HEK293 (cell line): ENCODE data around the gene MED8.

Source experiments
- CTCF ChIA-PET: fragments of 350-600 bp; formaldehyde crosslinking; extraction: SDS; loops from one replicate; lab custom pipeline; 2021; ENCODE audit warnings: antibody characterized with exemption; lab: Yijun Ruan, JAX
- POLR2A ChIA-PET: fragments of 300-600 bp; formaldehyde crosslinking; extraction: SDS; loops from one replicate; lab custom pipeline; 2020; ENCODE audit warnings: antibody characterized with exemption, inconsistent platforms; lab: Yijun Ruan, JAX
- H3K27ac ChIP-seq: fragments of 200-500 bp; sonication (Bioruptor generic); 2 replicates; pipeline ENCODE4 v1.5.1; 2014; ENCODE audit warnings: low read depth, low read length, control low read depth, inconsistent platforms; ENCODE audit errors: extremely low read depth
- H3K36me3 ChIP-seq, 2 experiments: fragments of 200-500 bp in 1 of 2; sonication (Bioruptor generic) in 1 of 2; 1 replicate in 1 of 2; 2 replicates in 1 of 2; pipeline ENCODE4 v1.5.1; 2014 to 2017; ENCODE audit warnings: inconsistent platforms in 2 of 2, low read length in 2 of 2; ENCODE audit not compliant: control insufficient read depth in 2 of 2, insufficient read depth in 1 of 2
- H3K4me1 ChIP-seq: fragments of 200-500 bp; sonication (Bioruptor generic); 2 replicates; pipeline ENCODE4 v1.5.1; 2014; ENCODE audit warnings: mild to moderate bottlenecking, low read length, inconsistent platforms; ENCODE audit not compliant: control insufficient read depth, insufficient read depth
- H3K4me3 ChIP-seq: 2 replicates; pipeline ENCODE4 v1.5.1; 2011; ENCODE audit warnings: low read depth, mild to moderate bottlenecking, control low read depth, low read length, moderate library complexity
- H3K9me3 ChIP-seq: fragments of 200-500 bp; sonication (Bioruptor generic); 2 replicates; pipeline ENCODE4 v1.5.1; 2014; ENCODE audit warnings: low read depth, low read length, inconsistent platforms; ENCODE audit not compliant: control insufficient read depth, insufficient read depth
- HOXC10 ChIP-seq: sonication (generic); formaldehyde crosslinking; IDR thresholded peaks from 2 replicates; pipeline ENCODE4 v1.8.1; 2023; ENCODE audit warnings: mild to moderate bottlenecking, missing genetic modification reagents
- IKZF3 ChIP-seq: fragments of 450-650 bp; IDR thresholded peaks from 2 replicates; pipeline ENCODE4 v1.5.0; 2018; ENCODE audit warnings: missing biosample characterization, mild to moderate bottlenecking, missing genetic modification characterization, moderate library complexity
- KLF1 ChIP-seq: fragments of 450-650 bp; formaldehyde crosslinking; IDR thresholded peaks from 2 replicates; pipeline ENCODE4 v1.5.1; 2016; ENCODE audit warnings: missing biosample characterization, missing genetic modification characterization
- RBAK ChIP-seq: fragments of 450-650 bp; formaldehyde crosslinking; IDR thresholded peaks from 2 replicates; pipeline ENCODE4 v1.5.1; 2016; ENCODE audit warnings: missing biosample characterization, missing genetic modification characterization
- SETDB1 ChIP-seq: IDR thresholded peaks from one replicate; pipeline ENCODE4 v1.6.1; 2017; ENCODE audit warnings: mild to moderate bottlenecking, low read length, moderate library complexity, mixed read lengths; ENCODE audit not compliant: insufficient read length
- ZBTB1 ChIP-seq: fragments of 450-650 bp; formaldehyde crosslinking; IDR thresholded peaks from 2 replicates; pipeline ENCODE4 v1.5.1; 2016; ENCODE audit warnings: missing biosample characterization, missing genetic modification characterization
- ZNF114 ChIP-seq: fragments of 450-650 bp; formaldehyde crosslinking; IDR thresholded peaks from 2 replicates; pipeline ENCODE4 v1.5.0; 2017; ENCODE audit warnings: missing biosample characterization, missing genetic modification characterization
- ZNF211 ChIP-seq: fragments of 450-650 bp; formaldehyde crosslinking; IDR thresholded peaks from 2 replicates; pipeline ENCODE4 v1.5.1; 2016; ENCODE audit warnings: low read depth, missing biosample characterization, missing genetic modification characterization
- ZNF214 ChIP-seq: fragments of 450-650 bp; formaldehyde crosslinking; IDR thresholded peaks from 2 replicates; pipeline ENCODE4 v1.5.1; 2017; ENCODE audit warnings: missing biosample characterization, mild to moderate bottlenecking, missing genetic modification characterization, borderline replicate concordance
- ZNF292 ChIP-seq: fragments of 450-650 bp; formaldehyde crosslinking; IDR thresholded peaks from 2 replicates; pipeline ENCODE4 v1.5.1; 2016; ENCODE audit warnings: low read depth, missing biosample characterization, missing genetic modification characterization, borderline replicate concordance
- ZNF37A ChIP-seq: fragments of 450-650 bp; IDR thresholded peaks from 2 replicates; pipeline ENCODE4 v1.5.1; 2018; ENCODE audit warnings: missing biosample characterization, missing genetic modification characterization
- ZNF610 ChIP-seq: fragments of 450-650 bp; formaldehyde crosslinking; IDR thresholded peaks from 2 replicates; pipeline ENCODE4 v1.5.1; 2016; ENCODE audit warnings: missing biosample characterization, missing genetic modification characterization, borderline replicate concordance
- ZNF777 ChIP-seq: fragments of 450-650 bp; formaldehyde crosslinking; IDR thresholded peaks from 2 replicates; pipeline ENCODE4 v1.5.1; 2017; ENCODE audit warnings: missing biosample characterization, missing genetic modification characterization, borderline replicate concordance
- ZSCAN30 ChIP-seq: fragments of 450-650 bp; IDR thresholded peaks from 2 replicates; pipeline ENCODE4 v1.5.1; 2018; ENCODE audit warnings: missing biosample characterization, mild to moderate bottlenecking, missing genetic modification characterization, moderate library complexity
- TF ChIP-seq, protein P1 (sequence below): fragments of 450-650 bp; formaldehyde crosslinking; IDR thresholded peaks from 2 replicates; pipeline ENCODE4 v1.5.1; 2017; ENCODE audit warnings: missing biosample characterization, missing genetic modification characterization
- TF ChIP-seq, protein P2 (sequence below): fragments of 450-650 bp; formaldehyde crosslinking; conservative IDR thresholded peaks from 2 replicates; pipeline ENCODE4 v1.5.1; 2016; ENCODE audit warnings: low read depth, missing biosample characterization, missing genetic modification characterization
- TF ChIP-seq, protein P3 (sequence below): fragments of 450-650 bp; formaldehyde crosslinking; IDR thresholded peaks from 2 replicates; pipeline ENCODE4 v1.5.1; 2016; ENCODE audit warnings: missing biosample characterization, missing genetic modification characterization
- TF ChIP-seq, protein P4 (sequence below): IDR thresholded peaks from 2 replicates; pipeline ENCODE4 v1.6.1; 2011; ENCODE audit warnings: mild to moderate bottlenecking, low read depth, low read length, borderline replicate concordance

Gene MED8

DNA sequence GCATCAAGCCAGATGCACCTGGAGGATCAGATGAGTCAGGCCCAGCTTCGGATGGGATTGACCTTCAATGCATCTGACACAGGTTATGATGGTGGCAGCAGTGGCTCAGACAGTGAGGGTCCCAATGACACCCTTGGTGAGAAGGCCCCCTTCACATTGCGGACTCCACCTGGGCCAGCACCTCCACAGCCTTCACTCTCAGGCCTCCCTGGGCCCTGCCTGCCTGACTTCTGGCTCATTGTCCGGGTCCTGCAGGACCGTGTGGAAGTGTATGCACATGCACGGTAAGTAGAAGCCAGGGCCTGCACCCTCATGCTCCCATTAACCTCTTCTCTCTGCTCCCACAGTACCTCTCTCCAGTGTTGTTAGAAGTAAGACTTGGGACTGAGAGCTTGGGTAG, 43.3 kb upstream of the MED8 start (continued):
- TF ChIP-seq, protein P1, sequence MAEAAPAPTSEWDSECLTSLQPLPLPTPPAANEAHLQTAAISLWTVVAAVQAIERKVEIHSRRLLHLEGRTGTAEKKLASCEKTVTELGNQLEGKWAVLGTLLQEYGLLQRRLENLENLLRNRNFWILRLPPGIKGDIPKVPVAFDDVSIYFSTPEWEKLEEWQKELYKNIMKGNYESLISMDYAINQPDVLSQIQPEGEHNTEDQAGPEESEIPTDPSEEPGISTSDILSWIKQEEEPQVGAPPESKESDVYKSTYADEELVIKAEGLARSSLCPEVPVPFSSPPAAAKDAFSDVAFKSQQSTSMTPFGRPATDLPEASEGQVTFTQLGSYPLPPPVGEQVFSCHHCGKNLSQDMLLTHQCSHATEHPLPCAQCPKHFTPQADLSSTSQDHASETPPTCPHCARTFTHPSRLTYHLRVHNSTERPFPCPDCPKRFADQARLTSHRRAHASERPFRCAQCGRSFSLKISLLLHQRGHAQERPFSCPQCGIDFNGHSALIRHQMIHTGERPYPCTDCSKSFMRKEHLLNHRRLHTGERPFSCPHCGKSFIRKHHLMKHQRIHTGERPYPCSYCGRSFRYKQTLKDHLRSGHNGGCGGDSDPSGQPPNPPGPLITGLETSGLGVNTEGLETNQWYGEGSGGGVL (tag by site-specific recombination), result no peak
- no peak for TF ChIP-seq ZNF610 (tag by site-specific recombination)
- TF ChIP-seq ZNF777 (tag by site-specific recombination), result no peak
- TF ChIP-seq IKZF3 (tag by site-specific recombination), result no peak
- no peak for TF ChIP-seq ZBTB1
- no peak for TF ChIP-seq SETDB1
- no peak for TF ChIP-seq RBAK (tag by site-specific recombination)
- no peak for TF ChIP-seq ZNF214 (tag by site-specific recombination)
- TF ChIP-seq, protein P2, sequence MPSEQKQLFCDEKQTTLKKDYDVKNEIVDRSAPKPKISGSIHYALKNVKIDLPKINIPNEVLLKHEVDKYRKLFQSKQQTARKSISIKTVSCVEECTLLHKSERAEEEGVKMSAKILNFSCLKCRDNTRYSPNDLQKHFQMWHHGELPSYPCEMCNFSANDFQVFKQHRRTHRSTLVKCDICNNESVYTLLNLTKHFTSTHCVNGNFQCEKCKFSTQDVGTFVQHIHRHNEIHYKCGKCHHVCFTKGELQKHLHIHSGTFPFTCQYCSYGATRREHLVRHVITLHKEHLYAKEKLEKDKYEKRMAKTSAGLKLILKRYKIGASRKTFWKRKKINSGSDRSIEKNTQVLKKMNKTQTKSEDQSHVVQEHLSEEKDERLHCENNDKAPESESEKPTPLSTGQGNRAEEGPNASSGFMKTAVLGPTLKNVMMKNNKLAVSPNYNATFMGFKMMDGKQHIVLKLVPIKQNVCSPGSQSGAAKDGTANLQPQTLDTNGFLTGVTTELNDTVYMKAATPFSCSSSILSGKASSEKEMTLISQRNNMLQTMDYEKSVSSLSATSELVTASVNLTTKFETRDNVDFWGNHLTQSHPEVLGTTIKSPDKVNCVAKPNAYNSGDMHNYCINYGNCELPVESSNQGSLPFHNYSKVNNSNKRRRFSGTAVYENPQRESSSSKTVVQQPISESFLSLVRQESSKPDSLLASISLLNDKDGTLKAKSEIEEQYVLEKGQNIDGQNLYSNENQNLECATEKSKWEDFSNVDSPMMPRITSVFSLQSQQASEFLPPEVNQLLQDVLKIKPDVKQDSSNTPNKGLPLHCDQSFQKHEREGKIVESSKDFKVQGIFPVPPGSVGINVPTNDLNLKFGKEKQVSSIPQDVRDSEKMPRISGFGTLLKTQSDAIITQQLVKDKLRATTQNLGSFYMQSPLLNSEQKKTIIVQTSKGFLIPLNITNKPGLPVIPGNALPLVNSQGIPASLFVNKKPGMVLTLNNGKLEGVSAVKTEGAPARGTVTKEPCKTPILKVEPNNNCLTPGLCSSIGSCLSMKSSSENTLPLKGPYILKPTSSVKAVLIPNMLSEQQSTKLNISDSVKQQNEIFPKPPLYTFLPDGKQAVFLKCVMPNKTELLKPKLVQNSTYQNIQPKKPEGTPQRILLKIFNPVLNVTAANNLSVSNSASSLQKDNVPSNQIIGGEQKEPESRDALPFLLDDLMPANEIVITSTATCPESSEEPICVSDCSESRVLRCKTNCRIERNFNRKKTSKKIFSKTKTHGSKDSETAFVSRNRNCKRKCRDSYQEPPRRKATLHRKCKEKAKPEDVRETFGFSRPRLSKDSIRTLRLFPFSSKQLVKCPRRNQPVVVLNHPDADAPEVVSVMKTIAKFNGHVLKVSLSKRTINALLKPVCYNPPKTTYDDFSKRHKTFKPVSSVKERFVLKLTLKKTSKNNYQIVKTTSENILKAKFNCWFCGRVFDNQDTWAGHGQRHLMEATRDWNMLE (tag by site-specific recombination), result no peak
- TF ChIP-seq, protein P3, sequence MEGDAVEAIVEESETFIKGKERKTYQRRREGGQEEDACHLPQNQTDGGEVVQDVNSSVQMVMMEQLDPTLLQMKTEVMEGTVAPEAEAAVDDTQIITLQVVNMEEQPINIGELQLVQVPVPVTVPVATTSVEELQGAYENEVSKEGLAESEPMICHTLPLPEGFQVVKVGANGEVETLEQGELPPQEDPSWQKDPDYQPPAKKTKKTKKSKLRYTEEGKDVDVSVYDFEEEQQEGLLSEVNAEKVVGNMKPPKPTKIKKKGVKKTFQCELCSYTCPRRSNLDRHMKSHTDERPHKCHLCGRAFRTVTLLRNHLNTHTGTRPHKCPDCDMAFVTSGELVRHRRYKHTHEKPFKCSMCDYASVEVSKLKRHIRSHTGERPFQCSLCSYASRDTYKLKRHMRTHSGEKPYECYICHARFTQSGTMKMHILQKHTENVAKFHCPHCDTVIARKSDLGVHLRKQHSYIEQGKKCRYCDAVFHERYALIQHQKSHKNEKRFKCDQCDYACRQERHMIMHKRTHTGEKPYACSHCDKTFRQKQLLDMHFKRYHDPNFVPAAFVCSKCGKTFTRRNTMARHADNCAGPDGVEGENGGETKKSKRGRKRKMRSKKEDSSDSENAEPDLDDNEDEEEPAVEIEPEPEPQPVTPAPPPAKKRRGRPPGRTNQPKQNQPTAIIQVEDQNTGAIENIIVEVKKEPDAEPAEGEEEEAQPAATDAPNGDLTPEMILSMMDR (tag by site-specific recombination), result no peak
- no peak for TF ChIP-seq ZNF292
- TF ChIP-seq ZSCAN30 (tag by site-specific recombination), result no peak

DNA sequence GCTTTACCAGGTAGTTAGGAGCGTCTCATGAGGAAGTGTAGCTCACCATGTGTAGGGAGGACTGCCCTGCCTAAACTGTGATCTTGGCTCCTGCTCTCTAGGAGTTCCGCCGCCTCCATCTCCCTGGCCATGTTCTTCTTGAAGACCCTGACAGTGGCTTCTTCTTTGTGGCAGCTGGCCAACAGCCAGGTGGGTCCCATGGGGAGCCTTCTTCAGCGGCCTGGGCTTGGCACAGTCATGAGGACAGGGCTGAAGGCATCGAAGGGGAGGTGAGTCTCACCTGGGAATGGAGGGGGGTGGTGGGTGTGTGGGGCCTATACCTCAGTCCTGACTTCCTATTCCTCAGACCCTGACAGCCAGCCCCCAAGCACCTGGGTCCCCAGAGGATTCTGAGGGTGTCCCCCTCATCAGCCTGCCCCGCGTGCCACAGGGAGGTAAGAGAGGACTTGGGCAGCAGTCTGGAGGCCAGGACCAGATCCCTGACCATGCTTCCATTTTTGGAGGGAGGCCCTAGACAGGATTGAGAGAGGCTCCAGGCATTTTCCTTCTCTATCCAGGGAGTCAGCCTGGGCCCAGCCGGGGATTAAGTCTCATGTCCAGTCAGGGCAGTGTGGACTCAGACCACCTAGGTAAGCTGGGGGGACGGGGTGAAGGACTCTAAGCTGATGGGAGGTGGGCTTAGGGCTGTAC, 42.7 kb upstream of the MED8 start:
- CTCF ChIA-PET, result interaction anchor here (0.6 kb wide), 1 partner anchor 649 kb away, joined by 4 read pairs; no protein-coding TSS in a partner anchor
- POLR2A ChIA-PET, result no interaction called here
- Histone ChIP-seq H3K9me3 (no peaks in the 10 kb centered on the region), H3K36me3 (peaks cover 11 to 100% of the 10 kb centered on the region in 2 experiments), H3K4me1 (no peaks in the 10 kb centered on the region), H3K27ac (no peak overlapping the region), H3K4me3 (no peak overlapping the region)
- no peak for TF ChIP-seq ZNF114
- TF ChIP-seq, protein P4, sequence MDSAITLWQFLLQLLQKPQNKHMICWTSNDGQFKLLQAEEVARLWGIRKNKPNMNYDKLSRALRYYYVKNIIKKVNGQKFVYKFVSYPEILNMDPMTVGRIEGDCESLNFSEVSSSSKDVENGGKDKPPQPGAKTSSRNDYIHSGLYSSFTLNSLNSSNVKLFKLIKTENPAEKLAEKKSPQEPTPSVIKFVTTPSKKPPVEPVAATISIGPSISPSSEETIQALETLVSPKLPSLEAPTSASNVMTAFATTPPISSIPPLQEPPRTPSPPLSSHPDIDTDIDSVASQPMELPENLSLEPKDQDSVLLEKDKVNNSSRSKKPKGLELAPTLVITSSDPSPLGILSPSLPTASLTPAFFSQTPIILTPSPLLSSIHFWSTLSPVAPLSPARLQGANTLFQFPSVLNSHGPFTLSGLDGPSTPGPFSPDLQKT, result no peak
- TF ChIP-seq ZNF211 (tag by site-specific recombination), result no peak
- no peak for TF ChIP-seq HOXC10 (CRISPR knock-in tag)
- no peak for TF ChIP-seq ZNF37A (tag by site-specific recombination)
- no peak for TF ChIP-seq KLF1 (tag by site-specific recombination)
